Measurements from ENCODE around the gene ARHGAP12.

Gene ARHGAP12

GRCh38 chr10:31761156-31761555 is 167.5 kb downstream of the ARHGAP12 start:
- no peak for DNase-seq

GRCh38 chr10:31760674-31761081 is 168.0 kb downstream of the ARHGAP12 start:
- no peak for DNase-seq

- peak; percentile 75 for DNase-seq
These were observed 168.6 kb downstream of the ARHGAP12 start for GRCh38 chr10:31759799-31760626.

GRCh38 chr10:31759124-31759798 is 169.4 kb downstream of the ARHGAP12 start:
- DNase-seq = no peak

GRCh38 chr10:31758495-31758894 is 170.1 kb downstream of the ARHGAP12 start:
- no peak for DNase-seq

- DNase-seq = no peak
These were observed 170.8 kb downstream of the ARHGAP12 start for GRCh38 chr10:31757831-31758230.

GRCh38 chr10:31757386-31757791 is 171.2 kb downstream of the ARHGAP12 start:
- DNase-seq = no peak

GRCh38 chr10:31756729-31757110 is 171.9 kb downstream of the ARHGAP12 start:
- no peak for DNase-seq

GRCh38 chr10:31756101-31756728 is 172.4 kb downstream of the ARHGAP12 start:
- no peak for DNase-seq
